K562 (cell line): ENCODE results near the gene SELENOO. TPM values are rescaled to one million over a fixed set of nuclear protein-coding genes. Genes with fewer than 3 reads are reported as not detected.
A peak's percentile ranks its signal among the peaks of the same experiment; 100 is the strongest.

ENCODE experiments used
- CHCHD3 ChIP-seq: fragments of 250-450 bp; sonication (Bioruptor Pico); IDR thresholded peaks from 2 replicates; pipeline ENCODE4 v2.1.2; 2022; ENCODE audit warnings: mild to moderate bottlenecking
- DPF2 ChIP-seq: fragments of 450-650 bp; IDR thresholded peaks from 2 replicates; pipeline ENCODE4 v1.6.1; 2016
- EGR1 ChIP-seq: fragments of 450-650 bp; conservative IDR thresholded peaks from 2 replicates; pipeline ENCODE4 v1.6.1; 2017; ENCODE audit warnings: mild to moderate bottlenecking
- LARP7 ChIP-seq: fragments of 450-650 bp; IDR thresholded peaks from 2 replicates; pipeline ENCODE4 v1.6.1; 2016
- NRF1 ChIP-seq, 2 experiments: fragments of 450-650 bp; IDR thresholded peaks in 1 of 2; conservative IDR thresholded peaks in 1 of 2; 2 replicates each; pipeline ENCODE4 v1.6.1; 2014; ENCODE audit warnings: mild to moderate bottlenecking in 2 of 2
- RNF2 ChIP-seq: sonication (generic); IDR thresholded peaks from 2 replicates; pipeline ENCODE4 v1.6.1; 2016
- SETDB1 ChIP-seq: IDR thresholded peaks from one replicate; pipeline ENCODE4 v1.6.1; 2012; ENCODE audit warnings: low read length, control low read depth, inconsistent platforms
- TBP ChIP-seq: optimal IDR thresholded peaks from 2 replicates; pipeline ENCODE3; 2011; ENCODE audit warnings: low read depth, low read length, improper control_type of control experiment
- TCF3 ChIP-seq: sonication (generic); formaldehyde crosslinking; IDR thresholded peaks from 2 replicates; pipeline ENCODE4 v1.4.0; 2020; ENCODE audit warnings: mild to moderate bottlenecking, missing genetic modification reagents
- TRIM24 ChIP-seq, 2 experiments: fragments of 450-650 bp; IDR thresholded peaks; 2 replicates each; pipeline ENCODE4 v1.6.1; 2016
- YBX1 ChIP-seq: fragments of 450-650 bp; IDR thresholded peaks from 2 replicates; pipeline ENCODE4 v1.7.1; 2016; ENCODE audit warnings: mild to moderate bottlenecking
- ZNF445 ChIP-seq: fragments of 250-450 bp; sonication (Bioruptor Pico); IDR thresholded peaks from 2 replicates; pipeline ENCODE4 v1.4.0; 2020; ENCODE audit warnings: low read depth, mild to moderate bottlenecking, moderate library complexity
- ZNF764 ChIP-seq: fragments of 250-450 bp; sonication (Bioruptor Pico); IDR thresholded peaks from 2 replicates; pipeline ENCODE4 v1.4.0; 2020; ENCODE audit warnings: low read depth, mild to moderate bottlenecking, moderate library complexity
- ZSCAN29 ChIP-seq: fragments of 450-650 bp; IDR thresholded peaks from 2 replicates; pipeline ENCODE4 v1.6.1; 2017
- polyA plus RNA-seq, 8 experiments: library from polyadenylated mRNA; depleted of rRNA in 4 of 8; stranded (reverse) in 5 of 8; unstranded in 3 of 8; fragments of >200 nt; fragmentation: Nextera tagmentation in 2 of 8; fragmentation: Illumina TruSeq in 1 of 8; extraction: Ambion mirVana in 2 of 8; extraction: Trizol in 1 of 8; gene quantifications; 2 replicates each; pipeline versions ENCODE4 v1.2.1 to v1.2.3, GENCODE V29; 2011 to 2014; ENCODE audit warnings: inconsistent platforms in 1 of 8, missing spikeins in 1 of 8
- total RNA-seq, 7 experiments: library from RNA; depleted of rRNA in 6 of 7; stranded (reverse); fragments of >200 nt in 6 of 7; fragmentation: Illumina TruSeq in 2 of 7; extraction: Trizol in 2 of 7; gene quantifications; 2 replicates each; pipeline versions ENCODE4 v1.2.1 to v1.2.3, GENCODE V29; 2011 to 2021; ENCODE audit warnings: low replicate concordance in 1 of 7
- TF ChIP-seq, protein P1 (sequence below): sonication (generic); formaldehyde crosslinking; IDR thresholded peaks from 2 replicates; pipeline ENCODE4 v1.8.1; 2022; ENCODE audit warnings: missing genetic modification reagents
- TF ChIP-seq, protein P2 (sequence below): fragments of 450-650 bp; IDR thresholded peaks from 2 replicates; pipeline ENCODE4 v1.6.1; 2017; ENCODE audit warnings: antibody characterized with exemption
- TF ChIP-seq, protein P3 (sequence below): sonication (generic); formaldehyde crosslinking; IDR thresholded peaks from 2 replicates; pipeline ENCODE4 v1.9.0; 2022; ENCODE audit warnings: mild to moderate bottlenecking, missing genetic modification reagents
- TF ChIP-seq, protein P4 (sequence below): IDR thresholded peaks from 2 replicates; pipeline ENCODE4 v1.6.1; 2016; ENCODE audit warnings: missing genetic modification characterization, missing compliant biosample characterization
- TF ChIP-seq, protein P5 (sequence below), 3 experiments: IDR thresholded peaks in 2 of 3; conservative IDR thresholded peaks in 1 of 3; 2 replicates each; pipeline ENCODE4 v1.5.1; 2011 to 2012; ENCODE audit warnings: low read length in 3 of 3, mild to moderate bottlenecking in 3 of 3, control low read depth in 2 of 3, improper control_type of control experiment in 1 of 3, inconsistent platforms in 1 of 3, low read depth in 1 of 3, mixed read lengths in 1 of 3, moderate library complexity in 1 of 3; ENCODE audit not compliant: insufficient read depth in 2 of 3

Gene SELENOO
- total and polyA plus RNA-seq, 9 of the 15 experiments (the other 6 are each of a cell fraction or from before 2014, with no cell fraction given), result 0.37 to 24.9 (median 8.3) TPM

DNA sequence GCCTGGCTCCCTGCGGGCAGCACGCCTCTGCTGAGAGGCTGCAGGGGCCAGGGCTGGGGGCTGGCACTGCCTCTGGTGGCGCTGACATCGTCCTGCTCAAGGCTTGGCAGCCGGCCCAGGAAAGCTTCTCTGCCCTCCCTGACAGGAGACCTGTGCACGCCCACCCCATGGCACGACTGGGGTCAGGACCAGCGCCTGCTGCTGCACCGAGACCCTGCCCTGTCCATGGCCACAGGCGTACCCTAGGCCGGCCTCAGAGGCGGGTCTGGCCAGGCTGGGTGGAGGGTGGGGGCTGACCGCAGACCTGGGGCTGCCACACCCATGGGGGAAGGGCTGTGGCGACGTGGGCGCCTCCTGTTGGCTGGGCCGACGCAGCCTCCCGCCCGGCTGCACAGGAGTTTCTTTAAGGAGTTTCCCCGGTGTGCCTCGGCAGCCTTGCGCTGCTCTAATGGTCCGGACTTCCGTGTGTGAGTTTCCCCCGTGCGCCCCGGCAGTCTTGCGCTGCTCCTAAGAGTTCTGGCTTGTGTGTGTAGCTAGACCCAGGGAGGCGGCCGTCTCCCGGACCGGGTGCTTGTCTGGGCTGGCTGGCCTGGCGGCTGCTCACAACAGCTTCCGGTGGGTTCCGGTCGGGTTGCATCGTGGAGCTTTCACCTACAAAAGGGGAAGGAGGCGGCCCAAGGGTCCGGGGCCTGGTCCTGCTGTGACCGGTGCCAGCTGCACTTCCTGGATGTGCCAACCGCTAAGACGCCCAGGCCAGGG, 10.4 kb upstream of the SELENOO start (continued):
- TF ChIP-seq RNF2 (0 out of 2 replicates have a peak, but pooled peaks have one; percentile 33), TBP (peak; percentile 35), TCF3 (peak; percentile 20; the same call in 1 of the 2 replicates), NRF1 (conservative IDR thresholded peaks at IDR 0.05 in 1 of 2, IDR thresholded peaks at IDR 0.05 in 1 of 2) (peak; percentile 81 to 82), DPF2 (no peak), YBX1 (no peak), EGR1 (0 out of 2 replicates have a peak, but pooled peaks have one; percentile 16), ZSCAN29 (no peak), ZNF445 (no peak), ZNF764 (CRISPR knock-in tag) (no peak), CHCHD3 (no peak), TRIM24 (IDR thresholded peaks at IDR 0.05) (no peak), SETDB1 (no peak), LARP7 (no peak)
- TF ChIP-seq, protein P1, sequence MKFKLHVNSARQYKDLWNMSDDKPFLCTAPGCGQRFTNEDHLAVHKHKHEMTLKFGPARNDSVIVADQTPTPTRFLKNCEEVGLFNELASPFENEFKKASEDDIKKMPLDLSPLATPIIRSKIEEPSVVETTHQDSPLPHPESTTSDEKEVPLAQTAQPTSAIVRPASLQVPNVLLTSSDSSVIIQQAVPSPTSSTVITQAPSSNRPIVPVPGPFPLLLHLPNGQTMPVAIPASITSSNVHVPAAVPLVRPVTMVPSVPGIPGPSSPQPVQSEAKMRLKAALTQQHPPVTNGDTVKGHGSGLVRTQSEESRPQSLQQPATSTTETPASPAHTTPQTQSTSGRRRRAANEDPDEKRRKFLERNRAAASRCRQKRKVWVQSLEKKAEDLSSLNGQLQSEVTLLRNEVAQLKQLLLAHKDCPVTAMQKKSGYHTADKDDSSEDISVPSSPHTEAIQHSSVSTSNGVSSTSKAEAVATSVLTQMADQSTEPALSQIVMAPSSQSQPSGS (CRISPR knock-in tag), result no peak
- TF ChIP-seq, protein P2, sequence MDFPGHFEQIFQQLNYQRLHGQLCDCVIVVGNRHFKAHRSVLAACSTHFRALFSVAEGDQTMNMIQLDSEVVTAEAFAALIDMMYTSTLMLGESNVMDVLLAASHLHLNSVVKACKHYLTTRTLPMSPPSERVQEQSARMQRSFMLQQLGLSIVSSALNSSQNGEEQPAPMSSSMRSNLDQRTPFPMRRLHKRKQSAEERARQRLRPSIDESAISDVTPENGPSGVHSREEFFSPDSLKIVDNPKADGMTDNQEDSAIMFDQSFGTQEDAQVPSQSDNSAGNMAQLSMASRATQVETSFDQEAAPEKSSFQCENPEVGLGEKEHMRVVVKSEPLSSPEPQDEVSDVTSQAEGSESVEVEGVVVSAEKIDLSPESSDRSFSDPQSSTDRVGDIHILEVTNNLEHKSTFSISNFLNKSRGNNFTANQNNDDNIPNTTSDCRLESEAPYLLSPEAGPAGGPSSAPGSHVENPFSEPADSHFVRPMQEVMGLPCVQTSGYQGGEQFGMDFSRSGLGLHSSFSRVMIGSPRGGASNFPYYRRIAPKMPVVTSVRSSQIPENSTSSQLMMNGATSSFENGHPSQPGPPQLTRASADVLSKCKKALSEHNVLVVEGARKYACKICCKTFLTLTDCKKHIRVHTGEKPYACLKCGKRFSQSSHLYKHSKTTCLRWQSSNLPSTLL, result no peak
- TF ChIP-seq, protein P3, sequence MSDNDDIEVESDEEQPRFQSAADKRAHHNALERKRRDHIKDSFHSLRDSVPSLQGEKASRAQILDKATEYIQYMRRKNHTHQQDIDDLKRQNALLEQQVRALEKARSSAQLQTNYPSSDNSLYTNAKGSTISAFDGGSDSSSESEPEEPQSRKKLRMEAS (CRISPR knock-in tag), result peak; percentile 42; the same call in 1 of the 2 replicates
- TF ChIP-seq, protein P4, sequence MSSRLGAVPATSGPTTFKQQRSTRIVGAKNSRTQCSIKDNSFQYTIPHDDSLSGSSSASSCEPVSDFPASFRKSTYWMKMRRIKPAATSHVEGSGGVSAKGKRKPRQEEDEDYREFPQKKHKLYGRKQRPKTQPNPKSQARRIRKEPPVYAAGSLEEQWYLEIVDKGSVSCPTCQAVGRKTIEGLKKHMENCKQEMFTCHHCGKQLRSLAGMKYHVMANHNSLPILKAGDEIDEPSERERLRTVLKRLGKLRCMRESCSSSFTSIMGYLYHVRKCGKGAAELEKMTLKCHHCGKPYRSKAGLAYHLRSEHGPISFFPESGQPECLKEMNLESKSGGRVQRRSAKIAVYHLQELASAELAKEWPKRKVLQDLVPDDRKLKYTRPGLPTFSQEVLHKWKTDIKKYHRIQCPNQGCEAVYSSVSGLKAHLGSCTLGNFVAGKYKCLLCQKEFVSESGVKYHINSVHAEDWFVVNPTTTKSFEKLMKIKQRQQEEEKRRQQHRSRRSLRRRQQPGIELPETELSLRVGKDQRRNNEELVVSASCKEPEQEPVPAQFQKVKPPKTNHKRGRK (tag), result no peak
- TF ChIP-seq, protein P5, sequence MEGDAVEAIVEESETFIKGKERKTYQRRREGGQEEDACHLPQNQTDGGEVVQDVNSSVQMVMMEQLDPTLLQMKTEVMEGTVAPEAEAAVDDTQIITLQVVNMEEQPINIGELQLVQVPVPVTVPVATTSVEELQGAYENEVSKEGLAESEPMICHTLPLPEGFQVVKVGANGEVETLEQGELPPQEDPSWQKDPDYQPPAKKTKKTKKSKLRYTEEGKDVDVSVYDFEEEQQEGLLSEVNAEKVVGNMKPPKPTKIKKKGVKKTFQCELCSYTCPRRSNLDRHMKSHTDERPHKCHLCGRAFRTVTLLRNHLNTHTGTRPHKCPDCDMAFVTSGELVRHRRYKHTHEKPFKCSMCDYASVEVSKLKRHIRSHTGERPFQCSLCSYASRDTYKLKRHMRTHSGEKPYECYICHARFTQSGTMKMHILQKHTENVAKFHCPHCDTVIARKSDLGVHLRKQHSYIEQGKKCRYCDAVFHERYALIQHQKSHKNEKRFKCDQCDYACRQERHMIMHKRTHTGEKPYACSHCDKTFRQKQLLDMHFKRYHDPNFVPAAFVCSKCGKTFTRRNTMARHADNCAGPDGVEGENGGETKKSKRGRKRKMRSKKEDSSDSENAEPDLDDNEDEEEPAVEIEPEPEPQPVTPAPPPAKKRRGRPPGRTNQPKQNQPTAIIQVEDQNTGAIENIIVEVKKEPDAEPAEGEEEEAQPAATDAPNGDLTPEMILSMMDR (IDR thresholded peaks at IDR 0.05 in 2 of 3, conservative IDR thresholded peaks at IDR 0.05 in 1 of 3; ENCODE audit: insufficient read depth in 2 of 3, low read depth in 1 of 3, low read length in 3 of 3), result peak; percentile 52 to 63 (median 55)
